Measurements from ENCODE around the gene SEC16B.

The SEC16B gene

DNA sequence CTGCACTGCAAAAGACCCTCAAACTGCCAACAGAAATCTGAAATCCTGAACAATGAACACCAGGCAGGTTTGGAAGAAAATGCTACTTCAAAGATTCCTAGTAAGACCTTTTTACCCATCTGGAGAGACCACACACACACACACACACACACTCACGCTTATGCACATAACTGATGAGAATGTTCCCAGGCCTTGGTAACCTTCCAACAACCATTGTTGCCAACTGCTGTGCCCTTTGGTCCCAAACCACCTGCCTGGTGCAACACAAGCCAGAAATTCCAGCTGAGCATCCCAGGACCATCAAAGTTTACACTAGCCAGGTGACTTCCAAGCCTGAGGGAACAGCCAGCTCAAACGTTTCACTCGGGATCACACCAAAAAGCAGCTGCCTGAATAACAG lies 56.9 kb downstream of the SEC16B start:
- no peak overlapping the region for H3K9ac ChIP-seq (ENCODE audit: insufficient read length, low read depth)
- no peak for DNase-seq (ENCODE audit: low read depth, low spot score)
- no peaks in the 10 kb centered on the region for H3K4me1 ChIP-seq (ENCODE audit: insufficient read depth, insufficient read length)
- no peak for TF ChIP-seq SUZ12 (IDR thresholded peaks at IDR 0.05; ENCODE audit: extremely low read depth, insufficient read depth, insufficient read length)
- no peak for TF ChIP-seq YY1 (IDR thresholded peaks at IDR 0.05; ENCODE audit: insufficient read depth, insufficient read length)
- no peak for TF ChIP-seq ZNF274 (IDR thresholded peaks at IDR 0.05; ENCODE audit: low read depth, low read length)
- no peaks in the 10 kb centered on the region for H3K36me3 ChIP-seq (ENCODE audit: insufficient read depth, insufficient read length, low read length)
- H3K27me3 ChIP-seq (ENCODE audit: insufficient read depth, insufficient read length) = no peaks in the 10 kb centered on the region
- peaks cover 5% of the 10 kb centered on the region; the same call in 1 of the 2 replicates for H3K9me3 ChIP-seq (ENCODE audit: insufficient read depth, low read length)
- no peak overlapping the region for H3K4me3 ChIP-seq (ENCODE audit: insufficient read length, low read depth)

DNA sequence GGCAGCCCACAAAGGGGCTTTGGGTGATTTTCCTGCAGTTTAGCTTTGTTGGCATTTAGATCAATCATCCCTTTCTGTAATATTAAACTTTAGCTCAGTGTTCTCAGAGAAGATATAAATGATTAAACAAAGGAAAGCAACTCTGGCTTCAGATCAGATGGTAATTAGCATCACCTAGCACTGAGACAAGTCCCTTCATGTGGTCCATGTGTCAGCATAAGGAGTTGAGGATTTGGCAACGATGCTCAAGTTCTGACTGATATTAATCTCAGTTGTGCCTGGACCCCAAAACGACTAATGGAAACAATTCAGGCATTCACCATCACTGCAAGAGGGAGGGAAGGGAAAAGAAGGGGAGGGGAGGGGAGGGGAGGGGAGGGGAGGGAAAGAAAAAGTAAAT lies 60.4 kb downstream of the SEC16B start:
- Histone ChIP-seq H3K9me3 (ENCODE audit: insufficient read depth, low read length) (peaks cover 5% of the 10 kb centered on the region; the same call in 1 of the 2 replicates), H3K4me3 (ENCODE audit: insufficient read length, low read depth) (no peak overlapping the region), H3K36me3 (ENCODE audit: insufficient read depth, insufficient read length, low read length) (no peaks in the 10 kb centered on the region), H3K27me3 (ENCODE audit: insufficient read depth, insufficient read length) (no peaks in the 10 kb centered on the region), H3K9ac (ENCODE audit: insufficient read length, low read depth) (no peak overlapping the region), H3K4me1 (ENCODE audit: insufficient read depth, insufficient read length) (no peaks in the 10 kb centered on the region)
- no peak for TF ChIP-seq ZNF274 (IDR thresholded peaks at IDR 0.05; ENCODE audit: low read depth, low read length)
- TF ChIP-seq SUZ12 (IDR thresholded peaks at IDR 0.05; ENCODE audit: extremely low read depth, insufficient read depth, insufficient read length) = no peak
- TF ChIP-seq YY1 (IDR thresholded peaks at IDR 0.05; ENCODE audit: insufficient read depth, insufficient read length) = no peak
- DNase-seq (ENCODE audit: low read depth, low spot score) = no peak

- Histone ChIP-seq H3K9me3 (ENCODE audit: insufficient read depth, low read length) (peaks cover 5% of the 10 kb centered on the region; the same call in 1 of the 2 replicates), H3K4me3 (ENCODE audit: insufficient read length, low read depth) (no peak overlapping the region), H3K9ac (ENCODE audit: insufficient read length, low read depth) (no peak overlapping the region), H3K36me3 (ENCODE audit: insufficient read depth, insufficient read length, low read length) (no peaks in the 10 kb centered on the region), H3K27me3 (ENCODE audit: insufficient read depth, insufficient read length) (no peaks in the 10 kb centered on the region), H3K4me1 (ENCODE audit: insufficient read depth, insufficient read length) (no peaks in the 10 kb centered on the region)
- DNase-seq (ENCODE audit: low read depth, low spot score) = no peak
- TF ChIP-seq ZNF274 (IDR thresholded peaks at IDR 0.05; ENCODE audit: low read depth, low read length) = no peak
- no peak for TF ChIP-seq YY1 (IDR thresholded peaks at IDR 0.05; ENCODE audit: insufficient read depth, insufficient read length)
- no peak for TF ChIP-seq SUZ12 (IDR thresholded peaks at IDR 0.05; ENCODE audit: extremely low read depth, insufficient read depth, insufficient read length)
Measured at GRCh38 chr1:177907000-177907399, 62.9 kb downstream of the SEC16B start.

- no peak overlapping the region for H3K4me3 ChIP-seq (ENCODE audit: insufficient read length, low read depth)
- no peaks in the 10 kb centered on the region for H3K36me3 ChIP-seq (ENCODE audit: insufficient read depth, insufficient read length, low read length)
- no peaks in the 10 kb centered on the region for H3K4me1 ChIP-seq (ENCODE audit: insufficient read depth, insufficient read length)
- no peak for DNase-seq (ENCODE audit: low read depth, low spot score)
- H3K9ac ChIP-seq (ENCODE audit: insufficient read length, low read depth) = no peak overlapping the region
- TF ChIP-seq YY1 (IDR thresholded peaks at IDR 0.05; ENCODE audit: insufficient read depth, insufficient read length) = no peak
- no peak for TF ChIP-seq SUZ12 (IDR thresholded peaks at IDR 0.05; ENCODE audit: extremely low read depth, insufficient read depth, insufficient read length)
- no peak for TF ChIP-seq ZNF274 (IDR thresholded peaks at IDR 0.05; ENCODE audit: low read depth, low read length)
- peaks cover 5% of the 10 kb centered on the region; the same call in 1 of the 2 replicates for H3K9me3 ChIP-seq (ENCODE audit: insufficient read depth, low read length)
- no peaks in the 10 kb centered on the region for H3K27me3 ChIP-seq (ENCODE audit: insufficient read depth, insufficient read length)
Measured at GRCh38 chr1:177905686-177906085, 64.2 kb downstream of the SEC16B start.

DNA sequence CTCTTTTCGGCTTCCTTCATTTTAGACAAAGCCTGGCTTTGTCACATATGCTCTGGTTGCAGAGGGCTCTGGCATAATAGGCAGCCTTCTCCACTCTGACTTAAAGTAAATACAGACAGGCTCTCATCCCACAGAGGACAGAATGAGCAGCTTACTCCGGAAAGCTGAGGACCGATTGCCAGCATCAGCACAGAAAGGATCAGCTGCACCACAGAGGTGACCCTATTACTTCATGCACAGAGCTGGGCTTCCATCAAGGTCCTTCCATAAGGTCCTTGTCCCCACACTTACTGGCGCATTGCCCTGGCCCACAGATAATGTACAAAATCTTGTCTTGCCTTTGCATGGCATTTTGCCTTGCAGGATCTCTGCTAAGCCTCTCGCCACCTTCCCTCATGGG lies 67.6 kb downstream of the SEC16B start:
- no peak overlapping the region for H3K4me3 ChIP-seq (ENCODE audit: insufficient read length, low read depth)
- H3K27me3 ChIP-seq (ENCODE audit: insufficient read depth, insufficient read length) = no peaks in the 10 kb centered on the region
- peaks cover 3% of the 10 kb centered on the region for H3K4me1 ChIP-seq (ENCODE audit: insufficient read depth, insufficient read length)
- no peak overlapping the region for H3K9ac ChIP-seq (ENCODE audit: insufficient read length, low read depth)
- TF ChIP-seq ZNF274 (IDR thresholded peaks at IDR 0.05; ENCODE audit: low read depth, low read length) = no peak
- TF ChIP-seq SUZ12 (IDR thresholded peaks at IDR 0.05; ENCODE audit: extremely low read depth, insufficient read depth, insufficient read length) = no peak
- TF ChIP-seq YY1 (IDR thresholded peaks at IDR 0.05; ENCODE audit: insufficient read depth, insufficient read length) = no peak
- no peak for DNase-seq (ENCODE audit: low read depth, low spot score)
- H3K36me3 ChIP-seq (ENCODE audit: insufficient read depth, insufficient read length, low read length) = no peaks in the 10 kb centered on the region
- no peaks in the 10 kb centered on the region for H3K9me3 ChIP-seq (ENCODE audit: insufficient read depth, low read length)

GRCh38 chr1:177897998-177898654 lies 71.7 kb downstream of the SEC16B start:
- Histone ChIP-seq H3K9ac (ENCODE audit: insufficient read length, low read depth) (no peak overlapping the region), H3K4me3 (ENCODE audit: insufficient read length, low read depth) (no peak overlapping the region), H3K36me3 (ENCODE audit: insufficient read depth, insufficient read length, low read length) (no peaks in the 10 kb centered on the region), H3K27me3 (ENCODE audit: insufficient read depth, insufficient read length) (no peaks in the 10 kb centered on the region), H3K4me1 (ENCODE audit: insufficient read depth, insufficient read length) (peaks cover 3% of the 10 kb centered on the region), H3K9me3 (ENCODE audit: insufficient read depth, low read length) (no peaks in the 10 kb centered on the region)
- TF ChIP-seq SUZ12 (IDR thresholded peaks at IDR 0.05; ENCODE audit: extremely low read depth, insufficient read depth, insufficient read length) (no peak), ZNF274 (IDR thresholded peaks at IDR 0.05; ENCODE audit: low read depth, low read length) (no peak), YY1 (IDR thresholded peaks at IDR 0.05; ENCODE audit: insufficient read depth, insufficient read length) (no peak)
- DNase-seq (ENCODE audit: low read depth, low spot score) = no peak

DNA sequence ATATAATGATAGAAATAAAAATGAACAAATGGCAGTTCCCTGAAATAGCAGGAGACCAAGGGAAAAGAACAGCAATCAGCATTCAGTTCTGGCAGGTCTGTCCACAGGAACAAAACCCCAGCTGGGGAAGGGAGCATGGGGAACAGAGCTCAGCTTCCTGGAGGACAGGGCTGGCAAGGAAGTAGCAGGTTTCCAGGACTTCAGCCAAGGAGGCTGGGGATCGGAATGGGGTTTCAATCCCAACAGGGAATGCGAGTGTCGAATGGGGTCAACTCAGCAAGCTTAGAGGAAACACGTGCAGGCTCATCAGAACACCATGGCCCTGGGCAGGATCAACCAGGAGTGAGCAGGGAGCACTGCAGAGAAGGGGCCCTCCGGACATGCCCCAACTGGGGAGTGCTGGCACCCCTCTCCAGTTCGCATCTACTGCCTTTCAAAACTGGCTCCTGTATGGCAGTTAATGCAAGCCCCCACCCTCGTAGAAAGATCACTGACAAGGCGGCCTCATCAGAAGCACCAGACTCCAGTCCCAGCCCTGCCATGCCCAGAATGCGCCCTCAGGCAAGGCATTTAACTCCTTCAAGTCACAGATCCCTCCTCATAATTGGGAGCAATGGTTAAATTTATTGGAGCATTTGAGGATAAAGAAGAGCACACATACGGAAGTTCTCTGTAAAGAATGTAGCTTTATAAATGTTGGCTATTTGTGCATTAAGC lies 72.4 kb downstream of the SEC16B start:
- no peaks in the 10 kb centered on the region for H3K27me3 ChIP-seq (ENCODE audit: insufficient read depth, insufficient read length)
- DNase-seq (ENCODE audit: low read depth, low spot score) = no peak
- no peaks in the 10 kb centered on the region for H3K36me3 ChIP-seq (ENCODE audit: insufficient read depth, insufficient read length, low read length)
- TF ChIP-seq ZNF274 (IDR thresholded peaks at IDR 0.05; ENCODE audit: low read depth, low read length) (no peak), YY1 (IDR thresholded peaks at IDR 0.05; ENCODE audit: insufficient read depth, insufficient read length) (no peak), SUZ12 (IDR thresholded peaks at IDR 0.05; ENCODE audit: extremely low read depth, insufficient read depth, insufficient read length) (no peak)
- H3K4me1 ChIP-seq (ENCODE audit: insufficient read depth, insufficient read length) = peaks cover 3% of the 10 kb centered on the region
- no peak overlapping the region for H3K9ac ChIP-seq (ENCODE audit: insufficient read length, low read depth)
- H3K4me3 ChIP-seq (ENCODE audit: insufficient read length, low read depth) = no peak overlapping the region
- H3K9me3 ChIP-seq (ENCODE audit: insufficient read depth, low read length) = peaks cover 2% of the 10 kb centered on the region
